ENCODE data around the gene LMNB1. TPM values are rescaled to one million over a fixed set of nuclear protein-coding genes. Genes with fewer than 3 reads are reported as not detected.

Gene LMNB1

Small RNA genes lying within 50 kb of the gene (small RNA-seq; reads per million reads assigned to genes)
- gene RNU6-752P (ENCODE audit: low read depth): not detected
